CD4-positive, alpha-beta T cell treated with Interleukin-17A for 4 hours (primary cell): ENCODE measurements around the gene DPH3.

ENCODE experiments used
- DNase-seq: peaks from one replicate; pipeline ENCODE4 v3.0.0-alpha.2; 2020; ENCODE audit warnings: mixed read lengths

Gene DPH3

DNA sequence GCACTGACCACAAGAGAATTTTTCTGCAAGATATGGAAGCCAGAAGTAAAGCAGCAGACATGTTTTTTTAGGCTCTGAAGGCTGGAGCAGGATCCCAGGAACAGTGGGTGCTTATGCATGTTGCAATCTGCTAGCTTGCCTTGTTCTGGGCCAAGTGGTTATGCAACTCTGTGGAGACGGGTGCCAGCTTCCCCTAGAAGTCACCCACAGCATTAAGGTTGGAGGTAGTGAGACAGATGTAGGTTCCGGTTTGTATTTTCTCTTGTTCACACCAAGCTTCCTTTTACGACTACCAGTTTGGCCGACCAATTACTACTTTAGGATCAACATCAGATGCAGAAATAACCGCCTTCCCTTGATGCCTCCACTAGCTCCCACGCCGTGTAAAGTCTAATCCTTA lies 11.1 kb downstream of the DPH3 start:
- DNase-seq = no peak

DNA sequence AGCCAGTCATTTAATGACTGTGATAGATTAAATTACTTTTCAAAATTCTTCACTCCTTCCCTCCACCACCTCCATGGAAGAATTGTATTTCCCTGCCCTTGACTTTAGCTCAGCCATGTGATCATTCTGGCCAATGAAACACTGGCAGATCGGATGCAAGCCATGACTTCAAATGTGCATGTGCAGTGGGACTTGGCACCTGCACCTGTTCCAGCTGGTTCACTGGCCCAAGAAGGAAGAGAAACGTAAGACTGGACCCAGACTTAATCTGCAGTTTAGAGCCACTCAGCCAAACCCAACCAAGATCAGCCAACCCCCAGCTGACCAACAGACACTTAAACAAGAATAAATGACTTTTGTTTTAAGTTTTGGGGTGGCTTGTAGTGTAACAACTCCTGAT lies 11.8 kb downstream of the DPH3 start:
- DNase-seq = no peak

DNA sequence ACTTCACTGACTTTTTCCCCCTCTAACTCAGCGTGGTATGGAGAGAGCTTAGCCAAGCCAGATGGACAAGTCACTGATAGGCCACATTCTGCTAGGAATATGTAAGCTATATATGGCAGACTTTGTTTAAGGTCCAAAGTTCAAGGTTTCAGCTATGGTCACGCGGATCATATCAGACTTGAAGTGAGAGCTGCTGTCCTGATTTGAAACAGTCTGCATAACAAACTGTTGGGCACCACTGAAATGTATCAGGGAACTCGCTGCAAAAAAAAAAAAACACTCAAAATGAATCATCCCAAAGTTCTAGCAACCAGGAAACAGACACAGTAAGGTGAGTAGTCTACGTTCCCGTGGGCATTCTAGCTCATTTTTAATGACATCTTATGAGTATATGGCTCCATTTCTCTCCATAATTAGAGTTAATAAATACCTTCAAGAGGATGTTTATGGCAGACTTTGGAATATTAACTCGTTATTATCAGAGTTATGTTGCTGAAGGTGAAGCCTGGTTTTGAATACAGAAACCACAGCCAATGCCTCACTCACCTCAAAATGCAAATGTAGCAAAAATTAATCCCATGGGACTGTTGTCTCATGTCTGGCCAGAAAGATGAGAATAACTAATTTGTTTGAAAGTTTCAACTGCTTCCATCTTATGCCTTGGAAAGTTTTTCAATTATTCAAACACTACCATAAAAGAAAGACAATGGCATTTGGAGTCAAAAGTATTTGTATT lies 12.3 kb downstream of the DPH3 start:
- DNase-seq = no peak

DNA sequence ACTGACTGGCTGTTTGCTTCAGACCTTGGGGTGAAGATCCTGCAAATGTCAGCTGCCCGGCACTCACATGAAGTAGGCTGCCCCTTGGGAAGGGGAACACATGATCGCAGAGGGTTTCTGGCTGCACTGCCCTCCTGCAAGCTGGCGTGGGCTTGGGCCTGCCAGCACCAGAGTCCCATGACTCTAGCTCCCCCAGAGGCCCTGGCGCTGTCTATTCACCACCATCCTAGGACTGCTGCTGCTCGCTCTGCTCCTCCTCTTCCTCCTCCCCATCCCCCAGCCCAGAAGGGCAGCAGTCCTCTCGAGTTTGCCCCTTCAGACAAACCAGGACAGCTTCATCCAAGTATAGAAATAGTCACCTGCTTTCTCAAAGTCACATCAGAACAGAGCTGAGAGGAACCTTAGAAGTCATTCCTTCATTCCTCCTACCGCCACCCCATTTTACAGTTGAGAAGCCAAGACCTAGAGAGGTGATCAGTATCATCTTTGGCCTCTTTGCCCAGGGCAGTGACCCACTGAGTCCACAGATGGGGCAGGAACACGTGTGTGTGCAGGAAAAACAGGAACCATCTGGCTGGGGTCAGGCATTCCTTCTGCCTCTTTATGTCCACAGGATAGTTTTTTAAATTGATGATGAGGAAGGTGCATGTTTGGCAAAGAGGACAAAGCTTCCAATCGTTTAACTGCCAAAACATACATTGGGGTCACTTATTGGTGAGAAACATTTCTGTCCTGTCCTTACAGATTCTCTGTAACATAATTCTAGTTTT lies 13.2 kb downstream of the DPH3 start:
- DNase-seq = no peak

DNA sequence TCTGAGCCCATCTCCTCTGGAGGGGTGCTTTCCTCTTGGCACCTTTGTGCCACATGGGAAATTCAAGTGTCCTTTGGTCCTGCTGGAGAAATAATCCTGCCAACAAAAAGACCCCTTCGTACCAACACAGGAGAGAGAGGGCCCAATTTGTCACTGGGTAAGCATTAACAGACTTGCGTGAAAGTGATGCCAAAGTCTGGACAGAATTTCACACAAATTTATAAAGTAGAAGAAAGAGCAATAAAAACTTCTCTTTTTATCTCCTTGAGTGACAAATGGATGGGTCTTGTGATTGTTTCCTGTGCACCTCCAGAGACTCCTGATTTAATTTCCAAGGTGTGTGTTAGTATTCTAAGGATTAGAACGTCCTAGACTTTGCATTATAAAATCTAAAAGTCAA lies 14.9 kb downstream of the DPH3 start:
- DNase-seq = no peak

DNA sequence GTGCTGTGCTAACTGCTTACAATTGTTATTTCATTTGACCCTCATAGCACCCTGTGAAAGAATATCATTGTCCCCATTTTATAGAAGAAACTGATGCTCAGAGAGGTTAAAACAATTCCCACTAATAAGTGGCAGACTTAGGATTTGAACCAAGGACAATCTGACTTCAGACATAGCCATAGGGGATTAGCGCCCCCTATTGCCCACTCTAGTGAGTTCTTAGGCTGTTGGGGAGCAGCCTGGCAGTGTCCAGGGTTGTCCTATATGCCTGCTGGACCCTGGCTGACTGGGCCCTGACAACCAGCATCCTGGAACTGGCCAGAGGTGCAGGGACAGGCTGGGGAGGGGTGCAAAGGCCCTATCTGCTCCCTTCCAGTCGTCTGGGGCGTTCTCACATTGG lies 15.4 kb downstream of the DPH3 start:
- DNase-seq = peak; percentile 24

DNA sequence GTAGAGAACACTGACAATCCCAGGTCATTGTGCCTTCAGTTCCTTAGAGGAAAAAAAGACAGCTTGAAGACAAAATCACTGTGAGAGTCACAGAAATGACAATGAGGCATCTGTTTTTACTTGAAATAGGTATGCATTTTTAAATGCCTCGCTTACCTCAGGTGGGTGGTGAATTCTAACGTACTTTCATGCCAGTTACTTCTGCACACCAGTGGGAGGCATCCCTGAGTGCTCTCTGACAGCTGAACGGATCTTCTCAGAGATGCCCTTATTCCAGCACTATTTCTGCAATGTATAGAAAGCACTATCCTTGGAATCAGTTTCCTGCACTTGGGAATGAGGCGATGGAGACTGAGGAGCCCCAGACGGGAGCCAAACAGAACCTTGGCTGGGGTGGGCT lies 16.2 kb downstream of the DPH3 start:
- DNase-seq = no peak

DNA sequence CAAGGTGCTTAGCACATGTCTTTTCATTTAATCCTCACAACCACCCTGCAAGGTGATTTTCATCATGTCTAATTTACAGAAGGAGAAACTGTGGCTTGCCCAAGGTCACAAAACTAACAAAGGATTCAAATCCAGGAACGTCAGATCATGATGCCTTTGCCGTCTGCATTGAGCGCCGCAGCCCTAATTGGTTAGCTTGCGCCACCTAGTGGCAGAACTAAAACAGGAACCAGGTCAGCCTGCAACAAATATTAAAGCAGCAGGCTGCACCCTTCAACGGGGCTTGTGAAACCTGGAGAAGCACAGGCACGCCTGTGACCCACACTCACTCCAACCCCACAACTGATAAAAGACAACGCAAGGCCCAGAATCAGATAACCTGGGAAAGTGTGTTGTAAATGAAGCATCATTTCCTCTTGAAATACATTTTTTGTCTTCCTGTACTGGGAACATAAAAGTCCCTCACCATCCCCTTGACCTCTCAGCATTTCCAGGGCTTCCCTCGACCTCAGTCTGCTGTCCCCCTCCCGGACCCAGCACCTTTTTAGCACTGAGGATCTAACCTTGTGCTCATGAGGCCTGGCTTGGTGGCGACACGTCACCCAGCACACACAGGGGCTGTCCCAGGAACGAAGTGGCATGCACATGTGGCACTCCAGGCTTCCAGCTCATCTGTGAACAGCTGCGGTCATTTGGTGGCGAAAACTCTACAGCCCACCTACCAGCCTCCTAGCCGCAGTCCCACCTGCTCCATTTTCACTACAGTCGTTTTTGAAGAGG lies 17.3 kb downstream of the DPH3 start:
- DNase-seq = peak; percentile 83

DNA sequence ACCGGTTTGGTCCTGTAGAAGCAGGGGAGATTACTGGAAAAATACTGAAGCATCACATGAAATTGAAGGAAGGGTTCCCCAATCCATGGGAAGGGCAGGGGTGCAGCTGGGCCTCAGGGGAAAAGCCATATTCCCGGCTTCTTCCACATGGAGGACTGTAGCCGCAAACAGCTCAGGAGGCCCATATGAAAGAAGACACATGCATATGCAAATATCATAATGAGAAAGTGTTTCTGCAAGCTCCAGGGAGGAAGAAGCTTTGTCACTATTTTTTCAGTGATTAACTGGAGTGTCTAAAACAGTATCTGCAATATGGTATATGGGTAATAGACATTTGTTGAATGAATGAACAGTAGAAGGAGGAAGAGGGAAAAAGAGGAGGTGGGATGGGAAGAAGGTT lies 19.1 kb downstream of the DPH3 start:
- DNase-seq = no peak

DNA sequence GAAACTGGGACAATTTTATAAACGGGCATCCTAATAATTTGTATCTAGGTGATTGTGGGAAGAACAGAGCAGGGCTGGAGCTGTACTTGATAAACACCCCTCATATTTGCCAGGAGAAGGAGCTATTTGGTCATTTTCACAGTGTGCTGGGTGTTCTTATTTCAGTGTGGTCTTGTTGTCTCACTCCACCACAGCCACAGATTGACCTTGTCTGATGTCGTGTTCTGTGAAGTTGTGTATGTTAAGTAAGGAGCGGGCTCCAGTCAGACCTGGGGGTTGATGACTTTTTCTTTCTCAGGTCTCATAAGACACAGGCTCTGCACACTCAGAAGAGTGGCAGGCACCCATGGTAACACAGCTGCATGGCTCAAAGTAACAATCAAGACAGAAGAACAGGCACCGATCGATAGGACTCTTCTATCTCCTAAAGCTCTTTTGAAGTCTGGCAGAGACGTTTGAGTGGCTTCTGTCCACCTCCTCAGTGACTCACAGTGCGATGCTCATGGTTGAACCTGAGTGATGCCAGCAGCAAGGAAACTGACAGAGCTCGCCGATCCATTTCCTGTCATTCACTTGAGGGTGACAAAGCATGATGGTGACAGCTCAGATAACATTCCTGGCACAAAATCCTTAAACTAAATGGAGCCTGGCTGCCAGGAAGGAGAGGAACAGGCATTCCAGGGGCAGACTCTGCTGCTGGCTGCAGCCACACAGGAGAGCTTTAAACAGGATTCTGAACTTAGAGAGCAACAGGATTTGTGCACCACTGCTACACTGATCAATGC lies 20.8 kb downstream of the DPH3 start:
- DNase-seq = no peak

DNA sequence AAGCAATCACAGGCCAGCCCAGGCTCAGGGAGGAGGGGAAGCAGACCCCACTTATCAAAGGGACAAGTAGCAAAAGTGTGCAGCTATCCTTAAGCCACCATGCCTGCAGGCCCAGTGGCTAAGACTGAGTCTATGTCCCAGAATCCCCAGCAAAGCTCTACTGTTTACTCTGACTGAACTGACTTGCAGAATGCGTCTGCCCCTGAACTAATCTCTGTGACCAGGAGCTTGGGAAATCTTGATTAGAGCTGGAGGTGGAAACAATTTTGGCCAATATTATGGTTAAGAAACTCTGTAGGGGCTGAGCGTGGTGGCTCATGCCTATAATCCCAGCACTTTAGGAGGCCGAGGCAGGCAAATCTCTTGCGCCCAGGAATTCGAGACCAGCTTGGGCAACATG lies 22.6 kb downstream of the DPH3 start:
- DNase-seq = no peak

DNA sequence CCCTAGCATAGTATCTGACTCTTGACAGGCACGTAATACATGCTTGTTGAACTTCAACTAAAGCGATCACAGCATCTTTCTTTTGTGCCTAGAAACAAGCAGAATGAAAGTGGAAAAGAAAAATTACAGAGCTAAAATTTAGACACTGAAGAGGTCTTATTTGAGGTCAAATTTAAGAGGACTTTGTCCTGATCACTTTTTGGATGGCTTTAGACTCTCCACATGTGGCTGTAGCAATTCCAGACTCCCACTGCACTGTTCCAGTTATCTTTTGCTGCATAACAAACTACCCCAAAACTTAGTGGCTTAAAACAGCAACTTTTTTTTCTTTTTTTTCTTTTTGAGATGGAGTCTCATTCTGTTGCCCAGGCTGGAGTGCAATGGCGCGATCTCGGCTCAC lies 23.5 kb downstream of the DPH3 start:
- DNase-seq = no peak

DNA sequence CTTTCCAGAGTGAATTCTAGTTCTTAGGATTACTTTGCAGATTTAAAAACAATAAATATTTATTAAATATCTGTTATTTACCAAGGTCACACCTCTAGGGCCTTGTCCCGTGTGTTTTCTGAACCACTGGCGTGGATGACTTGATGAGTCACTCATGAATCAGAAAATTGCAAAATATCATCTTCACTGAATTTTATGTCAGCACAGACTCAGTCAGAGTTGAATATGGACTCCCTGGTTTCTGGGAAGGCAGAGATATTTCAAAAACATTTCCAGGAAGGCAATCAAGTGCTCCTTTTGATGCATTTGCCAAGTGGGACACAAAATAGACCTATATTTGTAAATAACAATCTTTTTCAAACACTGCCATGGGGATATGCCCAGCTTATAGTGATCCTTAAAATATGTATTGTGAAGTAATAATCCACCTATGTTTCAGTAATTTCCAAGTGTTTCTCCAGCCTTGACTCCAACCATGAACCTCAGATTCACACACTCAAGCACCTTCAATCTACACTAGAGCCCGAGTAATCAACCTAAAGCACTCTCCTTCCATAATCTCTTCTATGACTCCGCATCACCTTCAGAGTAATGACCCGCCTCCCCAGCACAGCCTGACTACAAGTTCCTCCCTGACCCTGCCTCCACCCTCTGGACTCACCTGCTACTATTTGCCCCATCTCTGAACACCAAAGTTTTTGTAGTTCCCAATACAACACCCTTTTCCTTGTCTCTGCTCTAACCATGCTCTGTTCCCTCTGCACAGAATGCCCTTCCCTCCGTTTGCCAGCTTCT lies 24.3 kb downstream of the DPH3 start:
- DNase-seq = no peak

DNA sequence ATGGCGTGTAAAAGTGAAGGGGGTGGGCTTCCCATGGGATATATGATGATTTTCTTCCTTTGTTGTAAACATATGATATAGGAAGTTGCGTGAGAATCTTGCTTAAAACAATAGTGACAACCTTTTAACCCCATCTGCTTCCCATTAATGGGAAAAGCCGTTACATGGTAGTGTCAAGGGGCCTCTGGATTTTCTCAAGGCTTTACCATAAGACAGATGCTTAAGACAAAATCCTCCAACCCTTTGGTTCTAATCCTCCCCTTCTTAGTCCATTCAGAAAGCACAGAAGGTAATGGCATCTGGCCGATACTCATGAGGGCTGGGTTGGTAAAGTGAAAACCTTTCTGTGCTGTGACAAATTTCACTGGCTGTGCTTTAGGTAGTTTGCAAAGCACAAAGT lies 25.0 kb downstream of the DPH3 start:
- no peak for DNase-seq

DNA sequence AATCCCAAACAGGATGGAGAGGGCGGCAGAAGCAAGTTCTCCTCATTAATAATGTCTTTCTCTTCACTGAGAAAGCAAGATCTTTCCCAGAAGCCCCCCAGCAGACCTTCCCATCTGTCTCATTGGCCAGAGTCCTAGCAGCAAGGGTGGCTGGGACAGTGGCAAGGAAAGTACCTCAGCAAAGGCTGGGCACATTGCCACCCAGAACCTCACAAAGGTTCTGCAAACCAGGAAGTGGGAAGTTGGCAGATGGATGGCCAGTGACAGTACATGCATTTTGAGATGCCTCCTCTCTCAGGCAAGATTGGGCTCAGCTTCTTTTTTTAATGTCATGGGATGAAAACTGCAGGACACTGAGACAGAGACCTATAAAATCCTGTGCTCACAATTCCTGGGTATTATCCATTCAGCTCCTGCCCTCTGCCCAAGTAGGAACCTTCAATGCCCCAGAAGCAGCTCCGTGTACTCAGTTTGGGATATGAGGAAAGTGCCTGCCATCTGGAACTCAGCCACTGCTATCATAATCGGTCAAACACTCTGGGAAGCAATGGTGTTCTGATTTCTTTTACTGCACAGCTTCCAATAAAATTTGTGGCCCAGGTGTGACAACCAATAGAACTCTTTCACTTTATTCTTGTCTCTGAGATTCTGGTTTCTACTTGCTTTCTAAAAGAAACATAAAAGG lies 25.5 kb downstream of the DPH3 start:
- no peak for DNase-seq

DNA sequence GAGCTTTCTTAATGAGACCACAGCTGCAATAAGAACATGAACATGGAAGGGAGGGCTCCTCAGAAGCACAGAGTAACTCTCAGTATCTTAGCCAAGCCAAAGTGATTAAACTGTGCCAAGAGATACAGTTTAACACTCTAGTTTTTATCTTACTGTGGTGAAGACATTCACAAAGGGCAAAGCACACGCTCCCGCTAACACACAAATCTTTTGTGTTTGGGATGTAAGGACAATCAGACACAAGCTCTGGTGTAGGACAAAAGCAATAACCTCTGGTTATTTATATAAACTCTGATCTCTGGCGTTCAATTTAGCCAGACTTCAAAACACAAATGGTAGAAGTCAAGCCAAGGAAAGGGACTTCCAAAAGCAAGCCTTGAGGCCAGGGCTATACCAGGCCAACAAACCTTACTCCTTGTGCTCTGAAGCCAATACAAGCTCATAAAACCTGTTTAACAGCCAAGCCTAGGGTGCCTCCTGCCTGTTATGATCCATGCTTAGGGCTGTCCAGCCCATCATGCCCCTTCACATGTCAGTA lies 27.8 kb downstream of the DPH3 start:
- no peak for DNase-seq

DNA sequence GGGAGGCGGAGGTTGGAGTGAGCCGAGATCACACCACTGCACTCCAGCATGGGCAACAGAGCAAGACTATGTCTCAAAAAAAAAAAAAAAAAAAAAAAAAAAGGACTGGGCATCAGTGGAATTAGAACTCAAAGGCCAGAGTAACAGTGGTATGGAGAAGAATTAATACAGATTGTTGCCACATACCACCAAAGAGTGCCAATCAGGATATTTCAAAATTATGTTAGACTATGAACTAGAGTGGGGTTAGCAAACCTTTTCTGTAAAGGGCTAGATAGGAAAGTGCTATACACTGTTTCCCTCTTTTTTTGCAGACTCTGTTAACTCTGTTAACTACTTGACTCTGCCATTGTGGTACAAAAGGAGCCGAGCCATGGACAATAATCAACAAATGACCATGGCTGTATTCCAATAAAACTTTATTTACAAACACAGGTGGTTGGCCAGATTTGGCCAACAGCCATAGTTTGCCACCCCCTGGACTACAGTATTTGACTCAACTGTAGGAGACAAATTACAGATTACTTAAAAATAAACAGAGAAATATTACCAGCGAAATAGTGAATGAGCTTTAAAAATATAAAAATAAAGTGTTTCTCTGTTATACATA lies 28.6 kb downstream of the DPH3 start:
- no peak for DNase-seq

DNA sequence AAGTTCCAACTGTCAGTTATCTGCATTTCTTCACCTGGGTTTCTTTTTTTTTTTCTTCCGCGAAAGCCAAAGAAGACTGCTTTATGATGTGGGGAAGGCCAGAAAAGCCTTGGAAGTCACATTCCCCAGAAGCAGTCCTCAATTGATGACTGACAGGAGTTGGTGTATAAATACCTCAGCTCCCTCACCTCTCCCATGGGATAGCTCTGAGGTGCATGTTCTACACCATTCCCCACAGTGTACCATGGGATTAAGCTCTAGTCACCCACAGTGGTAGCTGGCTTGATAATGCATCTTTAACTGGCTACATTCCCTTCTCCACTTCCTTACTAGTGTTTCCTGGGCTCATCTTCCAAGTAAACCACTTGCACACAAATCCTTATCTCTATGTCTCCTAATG lies 30.5 kb downstream of the DPH3 start:
- DNase-seq = no peak

DNA sequence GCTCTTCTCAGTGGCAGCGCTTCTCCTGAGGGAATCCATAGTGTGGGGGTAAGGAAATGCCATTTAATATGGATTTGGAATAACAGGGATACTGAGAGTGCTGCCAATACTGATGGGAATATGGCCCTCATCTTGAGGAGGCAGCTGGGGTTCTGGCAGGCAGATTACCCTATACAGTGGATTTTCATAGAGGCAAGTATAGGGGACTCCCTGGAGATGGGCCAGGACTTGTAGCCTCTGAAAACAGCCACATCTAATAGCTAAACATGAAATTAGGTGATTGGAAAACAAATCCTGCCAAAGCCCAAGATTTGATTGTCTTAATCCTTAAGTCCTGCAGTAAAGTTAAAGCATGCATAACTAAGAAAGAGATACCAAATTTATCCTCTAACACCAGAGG lies 30.9 kb downstream of the DPH3 start:
- no peak for DNase-seq

DNA sequence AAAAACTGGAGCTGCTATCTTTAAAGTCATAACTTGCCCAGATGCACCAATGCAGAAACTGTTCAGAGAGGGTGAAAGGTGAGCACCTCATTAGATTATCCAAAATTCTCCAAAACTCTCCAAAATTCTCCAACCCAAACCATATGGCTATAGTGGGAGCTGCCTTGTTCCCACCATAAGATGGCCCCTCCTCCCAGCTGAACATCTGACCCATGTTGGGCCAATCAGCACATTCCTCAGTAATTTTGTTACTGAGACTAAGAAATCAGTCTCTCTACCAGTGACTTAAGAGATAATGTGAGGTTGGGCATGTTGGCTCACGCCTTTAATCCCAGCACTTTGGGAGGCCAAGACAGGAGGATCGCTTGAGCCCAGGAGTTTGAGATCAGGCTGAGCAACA lies 32.8 kb downstream of the DPH3 start:
- no peak for DNase-seq

DNA sequence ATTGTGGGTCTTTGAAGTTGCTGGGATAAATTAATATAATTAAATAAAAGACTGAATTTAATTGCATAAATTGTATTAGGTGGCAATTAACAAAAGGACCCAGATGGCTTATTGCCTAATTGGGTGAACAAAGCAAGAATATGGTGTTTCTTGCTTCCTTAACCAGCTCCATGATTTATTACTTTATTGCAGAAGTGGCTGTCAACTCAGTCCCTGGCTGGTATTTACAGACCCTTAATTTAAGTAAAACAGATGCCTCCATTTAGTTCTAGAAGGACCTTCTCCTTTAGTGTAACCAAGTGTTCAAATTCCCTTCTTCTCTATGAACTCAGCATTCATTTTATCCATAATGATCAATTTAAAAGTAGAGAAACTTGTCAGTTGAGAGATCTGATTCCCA lies 35.1 kb downstream of the DPH3 start:
- no peak for DNase-seq
